ENCODE results near the gene ATAD3B.

Gene ATAD3B

GRCh38 chr1:1535201-1536018 is 63.8 kb downstream of the ATAD3B start:
- no peak for DNase-seq

- no peak for DNase-seq
These were observed 64.7 kb downstream of the ATAD3B start for GRCh38 chr1:1536019-1536937.

- DNase-seq, result no peak
These were observed 65.5 kb downstream of the ATAD3B start for GRCh38 chr1:1536938-1537546.

DNA sequence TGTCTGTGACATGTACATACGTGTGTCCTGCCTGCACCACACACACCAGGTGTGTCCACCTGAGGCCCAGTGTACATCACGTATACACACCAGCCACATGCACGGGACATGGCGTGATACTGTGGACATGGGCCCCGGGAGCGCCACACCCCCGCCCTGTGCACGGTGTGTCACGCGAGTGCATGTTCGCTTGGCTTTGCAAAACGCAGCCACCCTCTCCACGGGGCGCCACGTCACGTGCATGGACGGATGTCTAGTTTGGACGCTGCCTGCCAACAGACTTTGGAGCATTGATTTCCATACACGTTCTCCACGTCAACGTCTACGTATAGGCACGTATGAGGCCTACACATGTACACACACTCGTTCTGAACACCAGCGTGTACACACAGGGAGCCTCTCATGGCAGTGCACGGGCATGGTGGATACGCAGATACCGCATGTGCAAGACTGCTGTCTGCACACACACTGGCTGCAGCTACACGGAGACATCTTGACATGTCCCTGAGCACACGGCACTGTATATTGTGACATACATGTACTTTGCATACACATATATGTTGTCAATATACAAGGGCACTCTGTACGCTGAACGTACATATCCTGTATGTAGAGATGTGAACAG is 66.2 kb downstream of the ATAD3B start:
- no peak for DNase-seq

- no peak for DNase-seq
These were observed 66.8 kb downstream of the ATAD3B start for GRCh38 chr1:1538334-1538733.

DNA sequence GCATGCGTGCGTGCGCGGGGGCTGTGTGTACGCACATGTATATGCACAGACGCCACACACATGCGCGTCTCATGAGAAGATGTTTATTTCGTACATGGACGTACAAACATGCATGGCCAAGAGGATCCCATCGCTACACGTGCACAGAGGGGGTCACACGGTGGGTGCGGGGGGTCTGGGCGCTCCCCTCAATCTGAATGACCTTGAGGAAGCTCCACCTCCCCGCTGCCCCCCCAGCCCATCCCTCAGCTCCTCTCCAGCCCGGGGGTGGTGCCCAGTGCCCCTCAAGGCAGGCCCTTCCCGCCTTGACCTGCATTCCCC is 67.4 kb downstream of the ATAD3B start:
- no peak for DNase-seq

- DNase-seq, result no peak
These were observed 67.9 kb downstream of the ATAD3B start for GRCh38 chr1:1539310-1540089.

GRCh38 chr1:1540090-1540817 is 68.7 kb downstream of the ATAD3B start, which contains the start of gene TMEM240:
TSS of gene TMEM240 (minus strand) at chr1:1540624. CDS start at chr1:1540346, 278 bp downstream.
- no peak for DNase-seq

DNA sequence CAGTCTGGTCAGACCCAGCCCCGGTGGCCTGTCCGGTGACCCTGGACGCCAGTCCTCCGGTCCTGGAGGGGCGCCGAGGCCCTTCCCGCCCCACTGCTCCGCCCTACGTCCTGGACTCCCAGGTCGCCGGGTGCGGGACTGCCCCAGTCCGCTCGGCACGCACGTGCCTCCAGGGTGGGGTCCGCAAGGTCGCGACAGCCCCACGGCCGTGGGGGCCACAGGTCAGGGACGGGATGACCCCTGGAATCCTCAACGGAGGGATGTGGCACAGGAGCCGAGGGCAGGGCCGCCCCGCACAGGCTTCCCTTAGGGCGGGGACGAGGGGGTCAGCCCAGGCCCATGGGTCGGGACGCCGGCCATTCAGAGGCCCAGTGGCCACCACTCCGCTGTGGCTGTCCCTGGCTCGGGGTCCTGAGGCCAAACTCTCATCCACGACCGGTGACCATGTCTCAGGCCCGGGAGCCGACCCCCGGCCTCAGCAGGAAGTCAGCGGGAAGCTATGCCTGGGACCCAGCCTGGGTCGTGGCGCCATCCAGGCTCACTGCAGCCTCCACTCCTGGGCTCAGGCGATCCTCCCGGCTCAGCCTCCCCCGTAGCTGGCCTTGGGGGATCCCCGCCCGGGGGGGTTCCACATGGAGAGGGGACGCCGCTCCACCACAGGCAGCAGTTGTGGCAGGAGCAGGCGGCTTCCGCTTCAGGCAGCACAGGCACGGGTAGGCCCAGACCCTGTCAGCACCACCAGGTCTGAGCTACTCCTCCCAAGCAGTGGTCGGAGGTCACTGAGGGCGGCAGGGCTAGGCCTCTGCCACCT is 69.5 kb downstream of the ATAD3B start:
- no peak for DNase-seq

DNA sequence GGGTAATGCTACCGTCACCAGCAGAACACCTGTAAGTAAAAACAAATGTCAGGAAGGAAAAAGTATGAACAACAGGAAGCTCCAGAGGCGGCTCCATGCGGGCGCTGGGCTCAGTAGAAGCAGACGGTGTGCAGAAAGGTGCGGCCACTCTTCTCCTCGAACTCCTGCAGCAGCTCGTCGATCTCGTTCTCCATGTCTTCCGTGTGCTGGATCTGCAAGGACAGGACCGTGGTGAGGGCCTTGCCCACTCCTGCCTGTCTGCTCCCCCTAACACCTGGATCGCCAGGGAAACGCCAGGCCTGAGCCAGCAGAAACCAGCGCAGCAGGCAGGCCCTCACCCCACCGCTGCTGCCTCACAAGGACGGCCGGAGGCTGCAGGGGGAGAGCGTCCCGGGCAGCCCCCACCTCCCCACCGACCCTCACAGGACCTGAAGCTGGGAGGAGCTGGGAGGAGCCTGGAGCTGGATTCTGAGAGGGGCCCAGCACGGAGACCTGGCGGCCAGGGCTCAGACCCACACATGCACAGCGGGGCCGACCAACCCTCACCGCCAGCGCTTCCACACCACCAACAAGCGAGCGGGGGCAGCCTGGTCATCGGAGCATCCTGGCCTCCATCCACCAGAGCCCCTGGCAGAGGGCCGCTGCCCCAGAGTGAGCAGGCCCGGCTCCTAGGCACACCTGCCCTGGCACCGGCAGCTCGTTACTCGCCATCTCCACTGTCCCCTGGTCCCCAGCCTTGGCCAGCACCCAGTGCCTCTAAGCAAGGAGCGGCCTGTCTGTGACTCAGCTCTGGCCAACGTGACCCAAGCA is 70.6 kb downstream of the ATAD3B start:
- no peak for DNase-seq

GRCh38 chr1:1542766-1543705 is 71.5 kb downstream of the ATAD3B start:
- DNase-seq, result no peak

DNA sequence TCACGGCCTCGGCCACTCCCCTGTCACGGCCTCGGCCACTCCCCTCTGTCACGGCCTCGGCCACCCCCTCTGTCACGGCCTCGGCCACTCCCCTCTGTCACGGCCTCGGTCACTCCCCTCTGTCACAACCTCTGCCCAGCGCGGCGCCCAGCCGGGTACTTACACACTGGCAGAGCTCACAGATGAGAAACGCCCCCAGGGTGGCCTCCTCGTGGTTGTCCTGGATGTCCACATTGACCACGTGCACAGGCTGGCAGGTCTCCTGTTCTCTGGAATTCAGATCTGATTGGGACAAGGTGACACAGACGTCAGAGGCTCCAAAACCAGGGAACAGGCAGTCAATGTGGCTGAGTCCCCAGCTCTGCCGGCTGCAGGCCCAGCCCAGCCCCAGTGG is 72.1 kb downstream of the ATAD3B start:
- DNase-seq, result no peak

DNA sequence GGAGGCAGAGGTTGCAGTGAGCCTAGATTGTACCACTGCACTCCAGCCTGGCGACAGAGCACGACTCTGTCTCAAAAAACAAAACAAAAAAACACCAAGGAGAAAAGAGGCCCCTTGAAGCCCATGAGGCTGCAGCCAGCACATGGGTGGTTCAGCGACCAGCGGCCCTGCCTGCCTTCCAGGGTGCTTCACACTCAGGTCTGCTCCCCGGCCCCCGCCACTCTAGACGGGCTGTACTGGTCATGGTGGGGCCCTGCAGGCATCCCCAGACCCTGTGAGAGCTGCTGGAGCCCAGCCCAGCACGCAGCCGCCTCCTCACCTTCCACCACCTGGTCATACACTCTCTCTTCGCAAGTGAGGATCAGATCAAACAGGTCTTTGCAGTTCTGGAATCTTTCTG is 73.0 kb downstream of the ATAD3B start:
- DNase-seq, result no peak
